Neural cell (in vitro differentiated cells): Measurements from ENCODE around the gene TYW1B. TPM values are rescaled to one million over a fixed set of nuclear protein-coding genes. Genes with fewer than 3 reads are reported as not detected.
"Not testable (repeated sequence)": the region's sequence is repeated elsewhere in the genome, so short reads cannot be mapped to it uniquely, and the experiment has no call there.

ENCODE experiments used
- H2AFZ ChIP-seq: fragments of 200-600, 300-800 bp; sonication (generic), shearing (Covaris generic); 2 replicates; pipeline ENCODE4 v1.6.0; 2014; ENCODE audit warnings: low read depth, mild to moderate bottlenecking, antibody characterized with exemption, low read length, moderate library complexity
- H3F3A ChIP-seq: fragments of 200-600 bp; shearing (Covaris generic); 2 replicates; pipeline ENCODE4 v1.6.1; 2016; ENCODE audit warnings: mild to moderate bottlenecking, moderate library complexity, mixed read lengths, antibody characterized with exemption, low read length; ENCODE audit not compliant: insufficient read depth, poor library complexity, severe bottlenecking
- H3K27ac ChIP-seq: fragments of 200-600, 300-800 bp; sonication (generic), shearing (Covaris generic); 2 replicates; pipeline ENCODE4 v1.5.1; 2014; ENCODE audit warnings: mild to moderate bottlenecking, low read length, moderate library complexity
- H3K27me3 ChIP-seq: fragments of 300-800, 200-600 bp; sonication (generic), shearing (Covaris generic); 2 replicates; pipeline ENCODE4 v1.6.0; 2014; ENCODE audit warnings: mild to moderate bottlenecking, low read depth, low read length, moderate library complexity; ENCODE audit not compliant: insufficient read depth
- H3K36me3 ChIP-seq: fragments of 300-800, 200-600 bp; sonication (generic), shearing (Covaris generic); 2 replicates; pipeline ENCODE4 v1.5.1; 2014; ENCODE audit warnings: mild to moderate bottlenecking, antibody characterized with exemption, low read length, moderate library complexity; ENCODE audit not compliant: insufficient read depth
- H3K4me2 ChIP-seq: fragments of 300-800, 200-600 bp; sonication (generic), shearing (Covaris generic); 2 replicates; pipeline ENCODE4 v1.6.0; 2014; ENCODE audit warnings: mild to moderate bottlenecking, low read length
- H3K4me3 ChIP-seq: fragments of 300-800, 200-600 bp; sonication (generic), shearing (Covaris generic); 2 replicates; pipeline ENCODE4 v1.5.1; 2014; ENCODE audit warnings: mild to moderate bottlenecking, low read length, moderate library complexity
- H3K79me2 ChIP-seq: fragments of 200-600 bp; shearing (Covaris generic); replicated peaks from 2 replicates; pipeline ENCODE4 v1.6.0; 2014; ENCODE audit warnings: mild to moderate bottlenecking, low read length, moderate library complexity; ENCODE audit not compliant: insufficient read depth
- H3K9ac ChIP-seq: fragments of 300-800, 200-600 bp; sonication (generic), shearing (Covaris generic); 2 replicates; pipeline ENCODE4 v1.6.1; 2016; ENCODE audit warnings: mild to moderate bottlenecking, low read length, mixed read lengths
- H3K9me2 ChIP-seq: fragments of 200-600 bp; shearing (Covaris generic); 2 replicates; pipeline ENCODE4 v1.6.1; 2016; ENCODE audit warnings: mild to moderate bottlenecking, low read length, mixed read lengths; ENCODE audit not compliant: insufficient read depth
- H3K9me3 ChIP-seq: fragments of 200-600, 300-800 bp; sonication (generic), shearing (Covaris generic); 2 replicates; pipeline ENCODE4 v1.6.1; 2016; ENCODE audit warnings: mild to moderate bottlenecking, mixed run types, low read length, moderate library complexity, mixed read lengths
- H4K20me1 ChIP-seq: fragments of 200-600 bp; shearing (Covaris generic); 2 replicates; pipeline ENCODE4 v1.6.1; 2016; ENCODE audit warnings: mild to moderate bottlenecking, mixed run types; ENCODE audit not compliant: insufficient read depth
- polyA plus RNA-seq: library from polyadenylated mRNA; depleted of rRNA; stranded (reverse); fragments of >200 nt; gene quantifications from 2 replicates; pipeline ENCODE4 v1.2.3, GENCODE V29; 2014
- small RNA-seq, 3 experiments: library from RNA; depleted of rRNA; stranded (forward); fragments of <200 nt; gene quantifications; one replicate each; pipeline ENCODE3, GENCODE V24; 2012

Gene TYW1B
- polyA plus RNA-seq, 1 donor from 2014 or later: 0.97 TPM

DNA sequence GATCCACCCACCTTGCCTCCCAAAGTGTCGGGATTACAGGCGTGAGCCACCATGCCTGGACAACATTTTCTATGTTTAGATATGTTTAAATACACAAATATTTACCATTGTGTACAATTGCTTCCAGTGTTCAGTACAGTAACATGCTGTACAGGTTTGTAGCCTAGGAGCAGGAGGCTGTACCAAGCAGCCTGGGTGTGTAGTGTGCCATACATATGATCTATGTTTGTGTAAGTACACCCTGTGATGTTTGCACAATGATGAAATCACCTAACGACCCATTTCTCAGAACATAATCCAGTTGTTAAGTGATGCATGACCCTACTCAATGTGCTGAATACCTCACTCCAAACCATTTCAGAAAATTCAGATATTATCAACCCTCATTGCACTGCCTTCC is 297.0 kb downstream of the TYW1B start:
- not testable (repeated sequence) for H3F3A ChIP-seq, H2AFZ ChIP-seq, H3K36me3 ChIP-seq, H3K27me3 ChIP-seq, H4K20me1 ChIP-seq, H3K9ac ChIP-seq, H3K9me3 ChIP-seq, H3K79me2 ChIP-seq, H3K4me3 ChIP-seq, H3K4me2 ChIP-seq, H3K27ac ChIP-seq, H3K9me2 ChIP-seq

Small RNA genes lying within 50 kb of the gene (small RNA-seq; reads per million reads assigned to genes)
- gene AC211469.2 (0 reads per million in 3 experiments), gene MIR4650-2 (0 reads per million in 3 experiments), gene RN7SL377P (0 reads per million in 3 experiments), gene RN7SL625P (0 reads per million in 3 experiments)

Other genes starting within 250 kb of the TYW1B start
- 5.3 and 5.9 TPM in 2 replicates for gene POM121, start 96.9 kb upstream of the TYW1B start, polyA plus RNA-seq
- 1.7 and 2.1 TPM in 2 replicates for gene TRIM74, start 141.3 kb upstream of the TYW1B start, polyA plus RNA-seq
- 0.63 and 3.3 TPM in 2 replicates for gene SPDYE8, start 201.6 kb upstream of the TYW1B start, polyA plus RNA-seq
- gene SPDYE11, start 229.7 kb upstream of the TYW1B start, polyA plus RNA-seq: 0.48 and 0.87 TPM in 2 replicates